ENCODE data around the gene TBCC. TPM values are rescaled to one million over a fixed set of nuclear protein-coding genes. Genes with fewer than 3 reads are reported as not detected.

TBCC gene, protein sequence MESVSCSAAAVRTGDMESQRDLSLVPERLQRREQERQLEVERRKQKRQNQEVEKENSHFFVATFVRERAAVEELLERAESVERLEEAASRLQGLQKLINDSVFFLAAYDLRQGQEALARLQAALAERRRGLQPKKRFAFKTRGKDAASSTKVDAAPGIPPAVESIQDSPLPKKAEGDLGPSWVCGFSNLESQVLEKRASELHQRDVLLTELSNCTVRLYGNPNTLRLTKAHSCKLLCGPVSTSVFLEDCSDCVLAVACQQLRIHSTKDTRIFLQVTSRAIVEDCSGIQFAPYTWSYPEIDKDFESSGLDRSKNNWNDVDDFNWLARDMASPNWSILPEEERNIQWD
- total RNA-seq = 10 to 100 TPM; 48.6 to 50.4 TPM

DNA sequence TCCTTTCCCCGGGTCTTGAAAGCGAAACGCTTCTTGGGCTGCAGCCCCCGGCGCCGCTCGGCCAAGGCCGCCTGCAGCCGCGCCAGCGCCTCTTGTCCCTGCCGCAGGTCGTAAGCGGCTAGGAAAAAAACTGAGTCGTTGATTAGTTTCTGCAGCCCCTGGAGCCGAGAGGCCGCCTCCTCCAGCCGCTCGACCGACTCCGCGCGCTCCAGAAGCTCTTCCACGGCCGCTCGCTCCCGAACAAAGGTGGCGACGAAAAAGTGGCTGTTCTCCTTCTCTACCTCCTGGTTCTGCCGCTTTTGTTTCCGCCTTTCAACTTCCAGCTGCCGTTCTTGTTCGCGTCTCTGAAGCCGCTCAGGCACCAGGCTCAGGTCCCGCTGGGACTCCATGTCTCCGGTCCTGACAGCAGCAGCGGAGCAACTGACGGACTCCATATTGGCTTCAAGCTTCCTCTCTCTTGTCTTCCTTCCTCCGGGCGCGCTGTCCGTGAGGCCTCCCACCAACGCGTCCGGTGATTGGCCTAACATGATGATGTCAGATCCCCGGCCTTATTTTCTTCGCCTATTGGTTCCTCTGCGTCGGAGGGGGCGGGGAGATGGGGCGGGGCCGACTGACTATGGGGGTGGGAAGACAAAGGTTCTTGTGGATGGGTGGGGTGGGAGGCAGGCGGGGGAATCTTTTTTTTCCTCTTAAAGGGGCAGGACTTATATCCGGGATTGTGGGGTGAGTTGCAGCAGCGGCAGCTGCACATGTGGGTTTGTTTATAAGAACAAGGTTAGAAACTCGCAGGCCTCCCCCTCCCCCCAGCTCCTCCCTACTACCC lies at the start of gene TBCC:
Gene TBCC (minus strand): TSS at position 464 of the 823 bp plus-strand sequence. CDS start 30 bp downstream, at position 434.
- POLR2A ChIA-PET = interaction anchor here (0.5 to 8.0 kb wide), 28 partner anchors 9 to 731 kb away, joined by 3 to 450 read pairs (median 6); partner anchors contain the start of genes BICRAL, CNPY3, CUL7 and PEX6
- ATAC-seq (ENCODE audit: low read depth) (peak; percentile 83), DNase-seq (peak; percentile 85)
- peak within 1 kb of the TSS; percentile 100 for H3K4me3 Mint-ChIP-seq
- peaks cover 20% of the 10 kb centered on the region for H3K36me3 Mint-ChIP-seq
- peaks cover 21% of the 10 kb centered on the region for H3K4me1 Mint-ChIP-seq
- H3K27me3 Mint-ChIP-seq = no peaks in the 10 kb centered on the region
- peak within 1 kb of the TSS; percentile 100 for H3K27ac Mint-ChIP-seq
- no peaks in the 10 kb centered on the region for H3K9me3 Mint-ChIP-seq

DNA sequence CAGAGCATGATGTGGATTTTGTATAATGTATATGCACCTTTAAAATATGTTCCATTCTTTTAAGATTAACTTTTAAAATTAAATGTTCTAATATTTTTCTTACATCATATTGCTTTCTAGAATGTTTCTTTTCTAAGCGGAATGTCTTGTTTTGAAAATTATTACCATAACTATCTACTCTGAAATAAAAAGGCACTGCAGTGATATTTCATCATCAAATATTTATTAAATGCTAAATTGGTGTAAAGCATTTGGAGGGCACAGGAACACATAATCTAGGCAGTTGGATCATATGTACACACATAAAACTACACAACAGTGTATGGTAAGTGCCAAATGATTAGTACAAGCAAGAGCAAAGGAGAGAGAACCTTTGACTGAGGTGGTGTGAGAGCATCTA lies 49.7 kb upstream of the TBCC start:
- DNase-seq (no peak), ATAC-seq (ENCODE audit: low read depth) (no peak)
- Mint-ChIP-seq H3K27me3 (no peaks in the 10 kb centered on the region), H3K4me1 (peaks cover 11% of the 10 kb centered on the region), H3K36me3 (peaks cover 9% of the 10 kb centered on the region), H3K9me3 (no peaks in the 10 kb centered on the region), H3K4me3 (no peak overlapping the region), H3K27ac (no peak overlapping the region)
- POLR2A ChIA-PET = no interaction called here

DNA sequence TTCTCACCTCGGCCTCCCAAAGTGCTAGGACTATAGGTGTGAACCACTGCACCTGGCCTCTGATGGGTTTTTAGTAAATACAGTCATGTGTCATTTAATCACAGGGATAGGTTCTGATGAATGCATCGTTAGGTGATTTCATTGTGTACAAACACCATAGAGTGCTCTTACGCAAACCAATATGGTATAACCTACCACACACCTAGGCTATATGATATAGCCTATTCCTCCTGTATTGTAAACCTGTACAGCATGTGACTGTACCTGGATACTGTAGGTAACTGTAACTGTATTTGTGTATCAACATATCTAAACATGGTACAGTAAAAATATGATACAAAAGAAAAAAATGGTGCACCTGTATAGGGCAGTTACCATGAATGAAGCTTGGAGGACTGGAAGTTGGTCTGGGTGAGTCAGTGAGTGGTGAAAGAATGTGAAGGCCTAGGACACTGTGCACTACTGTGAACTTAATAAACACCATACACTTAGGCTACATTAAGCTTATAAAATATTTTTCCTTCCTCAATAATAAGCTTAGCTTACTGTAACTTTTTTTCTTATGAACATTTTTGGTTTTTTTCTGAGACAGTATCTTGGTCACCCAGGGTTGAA lies 45.9 kb upstream of the TBCC start:
- DNase-seq (no peak), ATAC-seq (ENCODE audit: low read depth) (no peak)
- H3K27me3 Mint-ChIP-seq = no peaks in the 10 kb centered on the region
- no peaks in the 10 kb centered on the region for H3K9me3 Mint-ChIP-seq
- peaks cover 21% of the 10 kb centered on the region for H3K36me3 Mint-ChIP-seq
- POLR2A ChIA-PET = interaction anchor here (1.2 to 1.5 kb wide), 2 partner anchors 10 to 45 kb away, joined by 8 read pairs; partner anchors contain the start of genes BICRAL and TBCC
- no peak overlapping the region for H3K27ac Mint-ChIP-seq
- H3K4me1 Mint-ChIP-seq = peaks cover 29% of the 10 kb centered on the region
- H3K4me3 Mint-ChIP-seq = no peak overlapping the region

DNA sequence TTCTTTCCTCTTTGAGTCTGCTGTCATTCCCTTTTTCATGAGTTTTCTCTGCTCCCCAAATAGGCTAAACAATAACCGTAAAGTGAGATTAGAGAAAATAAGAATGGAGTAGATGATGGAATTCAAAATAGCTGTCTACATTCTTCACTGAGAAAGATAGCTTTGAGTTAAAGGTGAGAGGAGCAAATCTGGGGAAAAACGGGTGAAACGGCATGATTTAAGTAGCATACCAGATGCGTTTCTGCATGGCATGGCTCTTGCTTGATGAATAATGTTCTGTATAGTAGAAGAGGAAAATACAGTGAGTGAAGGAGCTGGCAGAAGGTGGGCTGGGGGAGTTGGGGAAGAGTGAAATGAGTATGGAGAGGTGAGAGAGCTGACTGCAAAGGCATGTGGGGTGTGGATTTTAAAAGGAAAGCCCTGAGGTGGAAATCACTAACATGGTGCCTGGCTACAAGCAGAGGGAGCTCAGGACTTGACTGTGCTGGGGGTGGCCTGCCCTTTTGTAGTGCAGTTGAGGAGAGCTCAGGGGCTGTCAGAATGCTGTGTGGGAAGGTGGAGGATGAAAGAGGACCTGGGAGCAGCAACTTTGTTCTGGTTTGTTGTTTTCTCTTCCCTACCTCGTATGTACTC lies 44.8 kb upstream of the TBCC start:
- H3K36me3 Mint-ChIP-seq = peaks cover 24% of the 10 kb centered on the region
- DNase-seq = no peak
- POLR2A ChIA-PET = interaction anchor here (0.7 to 2.8 kb wide), 3 partner anchors 20 to 45 kb away, joined by 5 to 13 read pairs (median 6); partner anchors contain the start of gene TBCC
- ATAC-seq (ENCODE audit: low read depth) = no peak
- peak overlapping the region; percentile 10 for H3K27ac Mint-ChIP-seq
- H3K4me3 Mint-ChIP-seq = no peak overlapping the region
- H3K9me3 Mint-ChIP-seq = no peaks in the 10 kb centered on the region
- H3K4me1 Mint-ChIP-seq = peaks cover 21% of the 10 kb centered on the region
- H3K27me3 Mint-ChIP-seq = no peaks in the 10 kb centered on the region

DNA sequence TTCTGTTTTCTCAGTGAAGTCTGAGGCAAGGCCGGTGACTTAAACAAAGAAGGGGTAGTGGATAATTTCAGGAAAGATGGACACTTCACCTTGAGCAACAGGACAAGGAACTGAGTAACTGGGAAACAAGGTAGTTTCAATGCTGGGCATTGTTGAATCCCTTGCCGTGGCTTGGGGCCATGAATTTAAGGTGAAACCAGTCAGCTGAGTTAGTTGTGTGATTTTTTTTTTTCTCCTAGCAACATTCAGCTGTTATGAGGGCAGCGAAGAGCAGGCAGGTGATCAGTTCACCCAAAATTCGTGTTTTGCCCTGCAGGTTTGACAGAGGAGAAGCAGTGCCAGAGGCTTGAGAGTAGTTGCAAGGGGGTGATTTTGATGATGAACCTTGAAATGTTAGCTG lies 42.8 kb upstream of the TBCC start:
- H3K9me3 Mint-ChIP-seq = no peaks in the 10 kb centered on the region
- no peaks in the 10 kb centered on the region for H3K27me3 Mint-ChIP-seq
- peak overlapping the region; percentile 31 for H3K27ac Mint-ChIP-seq
- POLR2A ChIA-PET = interaction anchor here (0.7 to 2.8 kb wide), 2 partner anchors 43 to 46 kb away, joined by 3 to 13 read pairs; partner anchors contain the start of gene TBCC
- H3K4me1 Mint-ChIP-seq = peaks cover 36% of the 10 kb centered on the region
- ATAC-seq (ENCODE audit: low read depth) (no peak), DNase-seq (no peak)
- H3K36me3 Mint-ChIP-seq = peaks cover 26% of the 10 kb centered on the region
- H3K4me3 Mint-ChIP-seq = no peak overlapping the region

DNA sequence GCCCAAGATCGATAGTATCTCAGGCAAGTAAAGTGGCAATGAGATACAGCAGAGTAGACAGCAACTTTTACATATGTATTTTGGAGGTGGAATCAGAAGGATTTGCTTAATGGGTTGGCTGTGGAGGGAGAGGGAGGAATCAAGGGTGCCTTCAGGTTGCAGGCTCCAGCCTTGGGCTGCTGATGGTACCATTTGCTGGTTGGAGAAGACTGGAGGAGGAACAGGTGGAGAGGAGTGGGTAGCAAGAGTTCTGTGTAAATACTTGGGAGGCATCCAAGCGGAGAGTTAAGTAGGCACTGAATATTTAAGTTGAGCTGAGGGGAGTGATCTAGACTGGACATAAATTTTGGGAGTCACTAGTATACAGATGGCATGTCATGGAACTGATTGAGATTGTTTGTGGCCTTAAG lies 41.2 kb upstream of the TBCC start:
- H3K36me3 Mint-ChIP-seq = peaks cover 26% of the 10 kb centered on the region
- ATAC-seq (ENCODE audit: low read depth) (no peak), DNase-seq (no peak)
- H3K27ac Mint-ChIP-seq = no peak overlapping the region
- H3K27me3 Mint-ChIP-seq = no peaks in the 10 kb centered on the region
- POLR2A ChIA-PET = interaction anchor here (1.2 to 6.8 kb wide), 3 partner anchors 15 to 46 kb away, joined by 6 to 168 read pairs (median 6); partner anchors contain the start of gene TBCC
- H3K4me3 Mint-ChIP-seq = no peak overlapping the region
- no peaks in the 10 kb centered on the region for H3K9me3 Mint-ChIP-seq
- H3K4me1 Mint-ChIP-seq = peaks cover 36% of the 10 kb centered on the region

DNA sequence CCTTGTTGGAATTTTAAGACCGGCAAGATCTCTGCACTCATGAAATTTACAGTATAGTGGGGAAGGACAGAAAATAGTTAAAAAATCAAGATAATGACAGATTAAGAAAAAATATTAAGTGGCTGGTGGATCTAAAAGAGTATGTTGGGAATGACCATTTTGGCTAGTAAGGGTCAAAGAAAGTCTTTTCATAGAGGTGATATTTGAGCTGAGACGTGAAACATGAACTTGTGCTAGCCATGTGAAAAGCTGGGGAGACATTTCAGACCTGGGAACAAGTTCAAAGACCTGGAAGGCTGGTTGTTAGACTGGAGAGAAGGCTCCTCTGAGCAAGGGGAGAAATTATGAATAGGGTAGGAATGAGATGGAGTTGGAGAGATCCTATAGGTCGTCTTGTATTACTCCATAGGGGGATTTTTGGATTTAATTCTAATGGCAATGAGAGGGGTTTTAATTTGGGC lies 40.7 kb upstream of the TBCC start:
- Mint-ChIP-seq H3K9me3 (no peaks in the 10 kb centered on the region), H3K36me3 (peaks cover 26% of the 10 kb centered on the region), H3K27ac (no peak overlapping the region), H3K27me3 (no peaks in the 10 kb centered on the region), H3K4me3 (no peak overlapping the region), H3K4me1 (peaks cover 36% of the 10 kb centered on the region)
- POLR2A ChIA-PET = interaction anchor here (6.8 to 22.2 kb wide), 2 partner anchors 15 to 40 kb away, joined by 168 to 450 read pairs; partner anchors contain the start of gene TBCC
- no peak for ATAC-seq (ENCODE audit: low read depth)
- no peak for DNase-seq

DNA sequence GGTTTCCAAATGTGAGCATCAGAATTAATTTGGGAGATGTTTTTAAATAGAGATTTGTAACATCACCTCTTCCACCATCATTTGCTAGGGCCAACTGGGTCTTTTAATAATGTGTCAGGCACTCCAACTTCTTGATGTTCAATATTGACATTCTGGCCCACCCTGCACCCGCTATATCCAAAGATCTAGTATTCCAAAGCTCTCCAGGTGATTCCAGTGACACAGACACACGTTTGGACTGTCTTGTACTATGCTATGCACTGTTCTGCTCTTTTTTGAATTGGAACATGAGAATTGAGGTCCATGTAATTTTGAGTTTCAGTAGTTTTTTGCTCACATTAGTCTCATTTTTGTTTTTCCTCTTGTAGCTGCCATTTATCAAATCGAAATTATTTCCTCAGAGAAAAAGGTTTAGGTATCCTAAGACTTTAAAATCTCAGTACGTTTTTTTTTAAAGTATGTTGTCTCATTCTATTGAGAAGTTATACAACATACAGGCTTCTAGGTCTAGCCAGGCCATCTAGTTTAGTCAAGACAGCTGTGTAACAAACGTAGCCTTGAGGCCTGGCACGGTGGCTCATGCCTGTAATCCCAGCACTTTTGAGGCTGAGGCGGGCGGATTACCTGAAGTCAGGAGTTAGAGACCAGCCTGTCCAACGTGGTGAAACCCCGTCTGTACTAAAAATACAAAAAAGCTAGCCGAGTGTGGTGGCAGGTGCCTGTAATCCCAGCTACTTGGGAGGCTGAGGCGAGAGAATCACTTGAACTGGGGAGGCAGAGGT lies 39.0 kb upstream of the TBCC start:
- no peak for DNase-seq
- ATAC-seq (ENCODE audit: low read depth) = no peak
- peak overlapping the region; percentile 94 for H3K27ac Mint-ChIP-seq
- POLR2A ChIA-PET = interaction anchor here (0.6 to 22.2 kb wide), 6 partner anchors 13 to 107 kb away, joined by 3 to 450 read pairs (median 4); partner anchors contain the start of genes RPL7L1 and TBCC
- peaks cover 19% of the 10 kb centered on the region for H3K36me3 Mint-ChIP-seq
- H3K27me3 Mint-ChIP-seq = no peaks in the 10 kb centered on the region
- H3K9me3 Mint-ChIP-seq = no peaks in the 10 kb centered on the region
- H3K4me3 Mint-ChIP-seq = no peak overlapping the region
- H3K4me1 Mint-ChIP-seq = peaks cover 37% of the 10 kb centered on the region

DNA sequence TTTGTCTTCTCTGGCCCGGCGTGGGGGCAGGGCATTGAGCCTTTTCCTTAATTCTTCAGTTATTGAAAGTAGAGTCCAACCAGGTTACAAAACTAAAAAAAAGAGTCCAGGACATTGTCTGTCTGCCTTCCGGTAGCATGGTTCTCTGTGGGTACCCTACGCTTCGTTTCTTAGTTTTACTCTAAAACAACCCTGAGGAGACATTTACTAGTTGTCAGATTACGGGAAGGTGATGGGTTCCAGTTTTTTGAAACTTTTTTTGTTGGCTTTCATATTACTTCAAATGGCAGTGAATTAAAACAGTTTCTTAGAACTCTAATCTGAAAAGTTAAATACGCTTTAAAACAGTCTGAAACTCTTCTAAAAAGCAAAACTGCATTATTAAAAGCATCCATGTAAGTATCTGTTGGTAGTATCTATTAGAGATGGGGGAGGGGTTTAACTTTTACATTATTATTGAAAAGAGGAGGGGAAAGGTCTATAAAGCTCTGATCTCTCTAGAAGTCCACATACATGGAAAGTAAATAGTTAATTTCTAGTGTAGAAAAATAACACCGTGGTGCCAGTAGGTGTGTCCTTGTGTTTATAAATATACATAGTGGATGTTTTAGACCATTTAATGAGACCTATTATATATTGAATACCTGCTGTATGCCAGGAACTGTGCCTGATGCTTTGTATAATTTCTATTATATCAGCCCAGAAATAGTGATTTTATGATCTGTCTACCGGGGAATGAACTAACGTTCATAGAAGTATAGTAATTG lies 38.2 kb upstream of the TBCC start:
- POLR2A ChIA-PET = interaction anchor here (1.1 to 22.2 kb wide), 4 partner anchors 12 to 96 kb away, joined by 3 to 450 read pairs (median 86); partner anchors contain the start of genes RPL7L1 and TBCC
- DNase-seq = no peak
- Mint-ChIP-seq H3K4me1 (peaks cover 35% of the 10 kb centered on the region), H3K4me3 (no peak overlapping the region), H3K27me3 (no peaks in the 10 kb centered on the region), H3K9me3 (no peaks in the 10 kb centered on the region), H3K27ac (peak overlapping the region; percentile 94), H3K36me3 (peaks cover 17% of the 10 kb centered on the region)
- peak; percentile 3 for ATAC-seq (ENCODE audit: low read depth)

DNA sequence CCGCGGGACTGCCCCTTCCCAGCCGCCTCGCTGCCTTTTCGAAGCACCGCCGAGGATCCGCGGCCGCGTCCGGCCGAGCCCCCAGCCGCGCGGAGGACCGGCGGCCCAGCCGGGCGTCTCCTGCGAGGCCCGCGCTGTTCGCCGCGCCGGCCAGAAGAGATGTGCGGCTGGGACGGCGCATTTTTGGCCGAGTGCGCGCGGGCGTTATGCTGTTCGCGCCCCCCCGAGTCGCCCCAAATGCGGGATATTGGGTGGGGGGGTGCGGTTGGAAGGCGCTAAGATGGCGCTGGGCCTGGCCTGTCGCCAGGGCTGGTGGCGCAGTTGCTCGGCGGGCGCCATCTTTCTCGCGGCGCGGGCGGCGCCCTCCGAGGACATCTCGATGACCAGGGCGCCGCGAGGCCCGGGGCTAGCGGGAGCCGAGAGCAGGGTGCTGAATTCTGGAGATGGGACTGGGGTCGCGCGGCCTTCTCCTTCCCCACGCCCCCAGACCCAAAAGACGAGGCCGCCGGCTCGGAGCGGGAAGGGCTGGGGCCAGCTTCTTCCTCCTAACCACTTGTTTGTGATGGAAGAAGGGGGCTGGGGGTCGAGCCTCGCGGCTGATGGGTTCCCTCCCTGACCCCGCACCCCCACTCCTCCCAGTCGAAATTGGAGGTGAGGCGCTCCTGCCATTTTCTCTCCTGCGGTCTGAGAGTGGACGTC lies 37.4 kb upstream of the TBCC start:
- Mint-ChIP-seq H3K9me3 (no peaks in the 10 kb centered on the region), H3K27ac (peak overlapping the region; percentile 94), H3K36me3 (peaks cover 11% of the 10 kb centered on the region), H3K4me3 (no peak overlapping the region), H3K27me3 (no peaks in the 10 kb centered on the region), H3K4me1 (peaks cover 31% of the 10 kb centered on the region)
- ATAC-seq (ENCODE audit: low read depth) (peak; percentile 63), DNase-seq (peak; percentile 86)
- POLR2A ChIA-PET = interaction anchor here (0.5 to 22.2 kb wide), 12 partner anchors 11 to 733 kb away, joined by 3 to 450 read pairs (median 6); partner anchors contain the start of genes CNPY3, PEX6, RPL7L1 and TAF8
